ENCODE measurements around the gene CIB2.

Gene CIB2

GRCh38 chr15:78149068-78149804 lies 18.0 kb upstream of the CIB2 start, which contains the start of gene IDH3A:
TSS of gene IDH3A (plus strand) at chr15:78149362. CDS start at chr15:78149404, 42 bp downstream.
- DNase-seq (ENCODE audit: low spot score): peak; percentile 99

- DNase-seq (ENCODE audit: low spot score): no peak
Measured at GRCh38 chr15:78148392-78149067, 17.3 kb upstream of the CIB2 start.

- no peak for DNase-seq (ENCODE audit: low spot score)
Measured at GRCh38 chr15:78147566-78147965, 16.3 kb upstream of the CIB2 start.

- no peak for DNase-seq (ENCODE audit: low spot score)
Measured at GRCh38 chr15:78146425-78147154, 15.3 kb upstream of the CIB2 start.

- DNase-seq (ENCODE audit: low spot score): no peak
Measured at GRCh38 chr15:78142332-78142731, 11.1 kb upstream of the CIB2 start.

GRCh38 chr15:78140292-78140691 lies 9.0 kb upstream of the CIB2 start:
- no peak for DNase-seq (ENCODE audit: low spot score)

- no peak for DNase-seq (ENCODE audit: low spot score)
Measured at GRCh38 chr15:78139578-78139977, 8.3 kb upstream of the CIB2 start.

- DNase-seq (ENCODE audit: low spot score): no peak
Measured at GRCh38 chr15:78133801-78134200, 2.6 kb upstream of the CIB2 start.

- peak; percentile 20 for DNase-seq (ENCODE audit: low spot score)
Measured at GRCh38 chr15:78130466-78131294, 565 bp downstream of the CIB2 start.

GRCh38 chr15:78129751-78130287 lies 1.4 kb downstream of the CIB2 start:
- DNase-seq (ENCODE audit: low spot score): no peak

GRCh38 chr15:78129077-78129750 lies 2.0 kb downstream of the CIB2 start:
- no peak for DNase-seq (ENCODE audit: low spot score)

GRCh38 chr15:78127882-78128281 lies 3.4 kb downstream of the CIB2 start:
- DNase-seq (ENCODE audit: low spot score): no peak

- DNase-seq (ENCODE audit: low spot score): no peak
Measured at GRCh38 chr15:78125267-78125666, 6.0 kb downstream of the CIB2 start.

GRCh38 chr15:78120523-78120922 lies 10.7 kb downstream of the CIB2 start:
- no peak for DNase-seq (ENCODE audit: low spot score)

GRCh38 chr15:78112551-78112950 lies 18.7 kb downstream of the CIB2 start:
- DNase-seq (ENCODE audit: low spot score): no peak

GRCh38 chr15:78111788-78112187 lies 19.5 kb downstream of the CIB2 start:
- DNase-seq (ENCODE audit: low spot score): no peak

GRCh38 chr15:78110916-78111475 lies 20.2 kb downstream of the CIB2 start:
- no peak for DNase-seq (ENCODE audit: low spot score)

GRCh38 chr15:78110096-78110495 lies 21.1 kb downstream of the CIB2 start:
- DNase-seq (ENCODE audit: low spot score): no peak

- no peak for DNase-seq (ENCODE audit: low spot score)
Measured at GRCh38 chr15:78109156-78109555, 22.1 kb downstream of the CIB2 start.

- peak; percentile 88 for DNase-seq (ENCODE audit: low spot score)
Measured at GRCh38 chr15:78108300-78109084, 22.8 kb downstream of the CIB2 start.
